HG02970 (cell line): ENCODE results near the gene C1QTNF7.

Experiments
- ATAC-seq: cut with Tn5 transposase; IDR thresholded peaks from one replicate; pipeline ENCODE4 v1.9.1; 2021; ENCODE audit warnings: mild to moderate bottlenecking, moderate library complexity, moderate number of reproducible peaks; ENCODE audit not compliant: unreplicated experiment, low FRiP score

Gene C1QTNF7, protein sequence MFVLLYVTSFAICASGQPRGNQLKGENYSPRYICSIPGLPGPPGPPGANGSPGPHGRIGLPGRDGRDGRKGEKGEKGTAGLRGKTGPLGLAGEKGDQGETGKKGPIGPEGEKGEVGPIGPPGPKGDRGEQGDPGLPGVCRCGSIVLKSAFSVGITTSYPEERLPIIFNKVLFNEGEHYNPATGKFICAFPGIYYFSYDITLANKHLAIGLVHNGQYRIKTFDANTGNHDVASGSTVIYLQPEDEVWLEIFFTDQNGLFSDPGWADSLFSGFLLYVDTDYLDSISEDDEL

GRCh38 chr4:15427701-15428100, at the start of gene C1QTNF7:
Gene C1QTNF7 (plus strand): TSS chr4:15428033. CDS start chr4:15435744, 7,711 bp downstream.
- ATAC-seq = no peak

DNA sequence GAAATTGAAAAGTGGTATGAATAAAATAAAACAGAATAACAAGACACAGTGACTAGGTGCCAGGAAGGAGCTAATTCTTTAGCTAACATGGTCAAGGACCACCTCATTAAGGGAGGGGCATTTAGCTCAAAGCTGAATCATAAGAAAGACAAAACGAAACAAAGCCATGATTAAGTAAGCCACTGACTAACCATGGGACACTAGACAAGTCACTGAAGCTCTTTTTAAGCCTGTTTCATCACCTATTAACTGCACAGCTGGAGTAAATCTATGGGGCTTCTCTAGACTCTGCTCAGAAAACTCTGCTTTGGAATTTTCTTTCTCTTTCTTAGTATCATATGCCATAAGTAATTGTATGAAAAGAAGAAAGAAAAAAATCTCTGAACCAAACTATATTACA, 49.8 kb upstream of the C1QTNF7 start:
- ATAC-seq = no peak

- ATAC-seq = no peak
Measured at GRCh38 chr4:15378493-15378892, 49.3 kb upstream of the C1QTNF7 start.

DNA sequence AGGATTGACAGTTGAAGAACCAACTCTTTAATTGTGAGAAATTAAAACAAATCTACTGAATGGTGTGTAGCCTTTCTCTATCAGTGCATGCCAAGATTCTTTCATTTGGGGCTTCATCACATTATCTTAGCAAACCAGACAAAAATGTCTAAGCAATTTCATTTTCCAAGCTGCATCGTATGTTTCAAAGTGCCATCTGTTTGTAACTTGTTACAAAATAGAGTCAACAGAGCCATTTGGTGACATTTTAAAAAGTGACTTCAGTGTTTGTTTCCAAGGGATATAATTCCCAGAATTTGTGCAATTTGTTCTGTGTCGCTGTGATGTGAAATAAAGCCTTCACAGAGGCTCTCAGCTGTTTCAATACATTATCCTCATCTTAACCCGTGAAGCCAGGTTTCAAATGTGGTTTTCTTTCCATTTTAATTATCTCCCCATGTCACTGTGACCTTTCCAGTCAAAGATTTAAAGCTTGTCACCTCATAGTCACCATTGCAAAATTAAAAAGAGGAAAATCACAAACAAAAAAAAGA, 46.0 kb upstream of the C1QTNF7 start:
- ATAC-seq = no peak

DNA sequence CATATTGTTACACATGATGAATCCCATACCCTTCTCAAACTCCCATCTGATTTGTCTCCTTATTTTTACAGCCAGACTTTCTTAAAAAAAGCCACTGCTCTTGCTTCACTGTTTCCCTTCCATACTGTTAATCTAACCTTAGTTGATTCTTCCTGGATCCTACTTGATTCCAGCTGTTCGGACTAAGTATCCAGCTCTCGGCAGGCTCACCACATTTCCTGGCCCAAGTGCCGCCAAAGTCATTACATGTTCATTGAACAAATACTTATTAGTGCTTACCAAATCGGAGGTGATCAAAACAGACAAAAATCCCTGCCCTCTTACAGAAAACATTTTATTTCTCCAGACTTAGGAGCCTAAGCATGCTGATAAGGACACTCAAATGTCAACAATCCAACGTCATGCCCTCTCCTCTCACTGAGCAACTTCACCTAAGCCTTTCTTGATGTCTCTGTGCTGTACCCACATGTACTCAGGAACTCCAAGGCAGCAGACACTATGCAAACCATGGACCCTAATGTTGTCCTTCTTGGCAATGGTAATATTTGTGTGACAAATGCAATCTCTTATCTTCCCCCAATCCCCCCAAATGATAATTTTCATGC, 45.1 kb upstream of the C1QTNF7 start:
- no peak for ATAC-seq

GRCh38 chr4:15385515-15385914, 42.3 kb upstream of the C1QTNF7 start:
- ATAC-seq = no peak

- ATAC-seq = no peak
Measured at GRCh38 chr4:15385928-15386327, 41.9 kb upstream of the C1QTNF7 start.

DNA sequence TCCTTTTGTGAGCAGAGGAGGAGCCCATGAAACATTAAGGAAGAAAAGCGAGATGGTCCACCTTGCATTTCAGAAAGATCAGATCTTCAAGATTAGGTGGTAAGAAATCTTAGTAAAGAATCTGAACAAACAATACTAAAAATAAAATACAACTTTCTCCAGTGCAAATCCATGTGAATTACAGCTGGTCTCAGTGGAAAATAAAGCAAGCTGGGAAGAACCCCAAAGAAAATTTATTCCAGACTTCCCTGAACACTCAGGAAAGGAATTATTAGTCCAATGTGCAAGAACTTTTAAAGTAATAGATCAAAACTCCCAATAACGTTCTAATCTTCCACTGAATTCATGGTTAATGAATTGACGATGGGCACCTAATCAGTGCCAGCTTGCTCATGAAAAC, 37.3 kb upstream of the C1QTNF7 start:
- no peak for ATAC-seq

DNA sequence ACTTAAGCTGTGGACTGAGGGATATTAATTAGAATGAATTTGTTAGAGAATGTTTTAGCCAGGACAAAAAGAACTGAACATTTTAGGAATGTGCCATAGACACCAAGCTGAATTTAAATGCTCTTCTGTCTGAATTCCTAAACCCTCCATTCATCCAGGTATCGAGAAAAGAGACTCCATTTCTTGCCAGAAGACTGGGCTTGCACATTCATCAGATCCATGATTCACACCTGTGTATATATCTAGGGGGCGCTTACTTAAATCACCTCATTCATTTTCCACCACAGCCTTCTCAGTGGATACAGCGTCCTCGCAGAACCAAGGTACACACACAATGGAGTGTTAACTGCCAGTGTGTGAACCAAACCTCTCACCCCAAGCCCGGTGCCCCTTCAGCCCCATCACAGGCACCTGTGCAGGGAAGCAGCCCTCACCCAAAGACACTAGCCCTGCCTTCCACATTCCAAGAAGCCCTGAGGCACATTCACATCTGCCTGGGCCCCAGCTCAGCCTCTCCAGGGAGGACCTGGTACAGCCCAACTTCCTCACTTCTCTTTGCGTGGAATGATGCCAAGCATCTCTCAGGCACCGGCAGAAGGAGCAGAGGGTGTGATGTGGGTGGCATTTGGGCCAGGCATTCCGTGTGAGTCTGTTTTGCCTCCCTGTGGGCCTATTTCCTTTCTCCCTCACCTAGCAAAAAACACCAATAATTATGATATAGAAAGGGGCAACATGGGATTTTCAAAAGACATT, 35.6 kb upstream of the C1QTNF7 start:
- no peak for ATAC-seq

DNA sequence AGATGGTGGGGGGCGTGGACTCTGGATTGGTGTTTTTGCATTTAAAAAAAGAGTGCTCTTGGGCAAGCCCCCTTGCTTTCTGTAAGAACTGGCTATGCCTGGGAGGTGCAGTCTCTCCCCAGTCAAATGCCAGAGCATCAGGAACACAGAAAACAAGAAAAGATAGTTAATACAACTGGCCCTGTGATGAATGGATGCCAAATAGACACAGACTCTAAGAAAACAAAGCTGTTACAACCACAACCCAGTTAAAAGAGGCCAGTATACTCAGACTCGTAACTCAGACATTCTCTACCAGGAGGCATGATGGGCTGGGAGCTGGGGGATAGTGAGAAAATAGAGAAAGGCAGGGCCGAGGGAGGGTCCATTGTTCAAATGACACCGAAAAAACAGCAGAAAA, 32.5 kb upstream of the C1QTNF7 start:
- ATAC-seq = no peak

DNA sequence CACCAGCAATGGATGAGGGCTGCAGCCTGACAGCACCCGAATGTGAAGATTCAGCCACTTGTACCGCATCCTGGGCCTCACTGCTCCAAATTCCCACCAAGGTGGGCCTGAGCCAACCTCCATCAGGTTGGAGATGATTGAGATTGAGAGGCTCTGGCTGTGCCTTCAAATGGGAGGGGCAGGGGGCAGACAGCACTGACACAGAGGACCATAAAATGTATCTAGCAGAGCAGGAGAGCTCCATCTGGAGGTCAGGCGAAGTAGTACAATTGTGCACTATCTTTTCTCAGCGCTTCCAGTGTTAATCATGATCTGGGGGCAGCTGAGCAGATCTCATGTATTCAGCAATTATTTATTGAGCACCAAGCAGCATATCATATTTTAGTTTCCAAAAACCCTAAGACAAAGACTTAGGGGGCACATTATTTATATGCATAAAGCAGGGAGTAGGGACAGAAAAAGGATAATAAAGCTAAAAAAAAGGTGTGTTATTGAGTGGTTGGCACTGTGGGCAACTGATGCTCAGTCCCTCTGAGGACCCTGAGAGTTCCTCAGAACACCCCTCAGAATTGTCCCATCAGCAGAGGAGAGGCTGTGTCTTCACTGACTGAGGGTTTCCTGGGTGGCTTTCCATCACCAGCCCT, 31.6 kb upstream of the C1QTNF7 start:
- ATAC-seq = peak; percentile 49

GRCh38 chr4:15398001-15398400, 29.8 kb upstream of the C1QTNF7 start:
- ATAC-seq = no peak

DNA sequence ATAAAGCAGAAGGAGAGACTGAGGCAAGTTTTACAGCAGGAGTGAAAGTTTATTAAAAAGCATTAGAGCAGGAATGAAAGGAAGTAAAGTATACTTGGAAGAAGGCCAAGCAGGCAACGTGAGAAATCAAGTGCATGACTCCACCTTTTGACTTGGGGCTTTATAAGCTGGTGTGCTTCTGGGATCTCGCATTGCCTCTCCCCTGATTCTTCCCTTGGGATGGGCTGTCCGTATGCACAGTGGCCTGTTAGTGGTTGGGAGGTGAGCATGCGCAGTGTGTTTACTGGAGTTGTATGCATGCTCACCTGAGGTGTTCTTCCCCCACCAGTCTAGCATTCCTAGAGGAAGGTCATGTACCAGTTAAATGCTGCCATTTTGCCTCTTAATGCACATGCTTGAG, 29.1 kb upstream of the C1QTNF7 start:
- ATAC-seq = no peak

DNA sequence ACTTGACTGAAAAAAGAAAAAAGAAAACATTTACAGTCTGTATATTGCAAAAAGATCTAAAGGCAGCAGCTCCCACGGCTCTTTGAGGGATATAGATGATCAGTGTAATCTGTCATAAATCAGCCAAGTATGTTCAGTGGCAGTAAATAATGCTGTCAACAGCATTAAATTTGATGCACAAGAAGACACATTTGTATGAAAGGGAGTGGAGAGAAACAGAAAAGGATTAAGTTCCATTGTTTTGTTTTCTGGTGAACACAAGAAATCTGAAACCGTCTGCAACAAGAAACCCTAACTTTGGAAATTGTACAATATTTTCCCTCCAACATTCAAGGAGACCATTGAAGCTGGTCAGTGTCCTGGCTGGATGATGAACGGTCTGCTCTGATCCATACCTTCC, 27.6 kb upstream of the C1QTNF7 start:
- no peak for ATAC-seq

GRCh38 chr4:15400981-15401671, 26.7 kb upstream of the C1QTNF7 start:
- no peak for ATAC-seq

GRCh38 chr4:15402146-15402545, 25.7 kb upstream of the C1QTNF7 start:
- ATAC-seq = no peak

DNA sequence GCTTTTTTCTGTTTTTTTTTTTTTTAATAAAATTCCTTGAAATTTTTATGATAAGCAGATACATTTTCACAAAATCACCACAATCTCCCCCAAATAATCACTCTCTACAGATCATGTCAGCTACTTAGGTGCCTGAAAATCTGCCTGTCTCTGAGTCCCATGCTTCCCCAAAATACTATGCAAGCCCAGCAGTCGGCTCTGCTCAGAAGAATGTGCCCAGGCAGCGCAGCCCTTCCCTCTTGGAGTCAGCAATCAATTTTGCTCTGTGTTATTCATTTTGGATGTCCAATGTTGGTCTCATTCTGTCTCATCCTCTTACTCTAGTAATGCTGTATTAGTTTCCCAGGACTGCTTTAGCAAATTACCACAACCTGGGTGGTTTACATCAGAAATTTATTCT, 24.9 kb upstream of the C1QTNF7 start:
- no peak for ATAC-seq

DNA sequence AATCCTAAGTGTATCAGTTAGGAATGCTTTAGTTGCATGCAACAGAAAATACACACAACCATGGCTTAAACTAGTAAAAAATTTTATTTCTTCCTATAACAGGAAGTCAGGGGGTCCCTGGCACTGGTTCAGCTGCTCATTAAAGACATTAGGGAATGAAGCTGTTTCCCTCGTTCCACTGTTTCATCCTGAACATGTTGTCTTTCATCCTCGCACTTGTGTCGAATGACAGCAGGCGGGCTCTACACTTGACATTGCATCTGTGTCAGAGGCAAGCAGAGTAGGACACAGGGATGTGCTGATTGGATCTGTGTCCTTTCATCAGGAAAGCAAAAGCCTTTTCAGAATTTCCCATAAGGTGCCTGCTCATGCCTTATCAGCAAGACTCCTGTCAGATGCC, 22.8 kb upstream of the C1QTNF7 start:
- ATAC-seq = no peak

DNA sequence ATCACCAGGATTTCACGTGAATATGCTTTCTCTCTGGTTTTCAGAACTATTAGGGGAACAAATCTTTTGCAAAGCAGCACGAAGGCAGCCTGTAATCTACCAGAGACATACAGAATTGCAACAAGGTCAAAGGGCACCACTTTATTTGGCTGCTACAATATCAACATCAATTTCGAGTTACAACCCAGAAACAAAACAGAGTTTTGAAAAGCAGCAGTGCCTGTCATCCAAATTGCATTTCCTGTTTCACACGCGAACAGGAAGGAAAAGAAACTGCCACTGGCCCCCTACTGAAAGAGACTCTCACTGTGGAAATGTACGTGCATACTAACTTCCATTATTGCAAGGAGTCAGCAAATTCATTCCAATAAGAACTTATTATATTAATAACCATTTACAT, 17.1 kb upstream of the C1QTNF7 start:
- no peak for ATAC-seq

DNA sequence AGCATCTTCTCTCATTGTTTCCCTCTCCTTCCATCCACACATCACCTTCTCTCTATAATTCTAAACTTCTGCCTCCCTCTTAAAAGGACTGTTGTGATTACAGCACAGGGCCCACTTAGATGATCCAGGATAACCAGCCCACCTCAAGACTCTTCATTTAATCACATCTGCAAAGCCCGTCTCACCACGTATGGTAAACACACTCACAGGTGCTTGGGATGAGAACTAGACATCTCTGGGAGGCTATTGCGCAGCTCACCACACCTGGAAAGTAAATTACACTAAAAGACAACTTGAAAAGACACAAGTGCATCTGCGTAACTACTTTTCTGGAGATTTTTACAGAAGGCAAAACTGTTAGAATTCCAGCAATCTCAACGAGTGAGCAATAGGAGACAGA, 15.4 kb upstream of the C1QTNF7 start:
- ATAC-seq = no peak
